HepG2 (cell line): ENCODE measurements around the gene GLRX2. TPM values are rescaled to one million over a fixed set of nuclear protein-coding genes. Genes with fewer than 3 reads are reported as not detected.

Experiments used
- ASH2L ChIP-seq: fragments of 300-600, 200-600 bp; sonication (generic); IDR thresholded peaks from 2 replicates; pipeline ENCODE4 v1.7.0; 2017; ENCODE audit warnings: low read depth, mild to moderate bottlenecking, moderate library complexity, mixed read lengths, low read length; ENCODE audit not compliant: insufficient read length
- DNMT1 ChIP-seq: sonication (generic); formaldehyde crosslinking; IDR thresholded peaks from 2 replicates; pipeline ENCODE4 v1.5.1; 2020; ENCODE audit warnings: mild to moderate bottlenecking, missing genetic modification reagents
- E2F5 ChIP-seq: sonication (generic); formaldehyde crosslinking; conservative IDR thresholded peaks from 2 replicates; pipeline ENCODE4 v1.4.0; 2020; ENCODE audit warnings: missing genetic modification reagents
- EED ChIP-seq: sonication (generic); formaldehyde crosslinking; IDR thresholded peaks from 2 replicates; pipeline ENCODE4 v1.5.0; 2020; ENCODE audit warnings: mild to moderate bottlenecking, missing genetic modification reagents
- GFI1 ChIP-seq: sonication (generic); formaldehyde crosslinking; IDR thresholded peaks from 2 replicates; pipeline ENCODE4 v1.5.0; 2020; ENCODE audit warnings: missing genetic modification reagents, mild to moderate bottlenecking, borderline replicate concordance
- IKZF4 ChIP-seq: sonication (generic); formaldehyde crosslinking; IDR thresholded peaks from 2 replicates; pipeline ENCODE4 v1.5.1; 2020; ENCODE audit warnings: borderline replicate concordance, mild to moderate bottlenecking, low read depth, missing genetic modification reagents; ENCODE audit errors: not compliant biosample characterization
- JARID2 ChIP-seq: sonication (generic); formaldehyde crosslinking; IDR thresholded peaks from 2 replicates; pipeline ENCODE4 v1.8.1; 2023; ENCODE audit warnings: missing genetic modification reagents, inconsistent platforms; ENCODE audit not compliant: insufficient replicate concordance
- MEIS1 ChIP-seq: sonication (generic); formaldehyde crosslinking; IDR thresholded peaks from 2 replicates; pipeline ENCODE4 v1.9.0; 2021; ENCODE audit warnings: mild to moderate bottlenecking, missing genetic modification reagents, moderate library complexity, borderline replicate concordance
- MIXL1 ChIP-seq: IDR thresholded peaks from 2 replicates; pipeline ENCODE4 v1.6.1; 2016
- MXI1 ChIP-seq: IDR thresholded peaks from 3 replicates; pipeline ENCODE4 v1.6.1; 2012; ENCODE audit warnings: low read depth, low read length, inconsistent platforms, borderline replicate concordance
- NFYB ChIP-seq: sonication (generic); formaldehyde crosslinking; IDR thresholded peaks from 2 replicates; pipeline ENCODE4 v1.4.0; 2020; ENCODE audit warnings: missing genetic modification reagents
- PCBP1 ChIP-seq: fragments of 200-400 bp; formaldehyde crosslinking; IDR thresholded peaks from 2 replicates; pipeline ENCODE4 v1.6.1; 2017; ENCODE audit warnings: mild to moderate bottlenecking, low read depth, low read length, borderline replicate concordance
- RBFOX2 ChIP-seq: fragments of 200-400 bp; formaldehyde crosslinking; IDR thresholded peaks from 2 replicates; pipeline ENCODE4 v1.6.1; 2017; ENCODE audit warnings: low read depth, mild to moderate bottlenecking, low read length
- SNAPC5 ChIP-seq: sonication (generic); formaldehyde crosslinking; IDR thresholded peaks from 2 replicates; pipeline ENCODE4 v1.8.1; 2023; ENCODE audit warnings: mild to moderate bottlenecking, missing genetic modification reagents, borderline replicate concordance
- TBX3 ChIP-seq: fragments of 450-650 bp; IDR thresholded peaks from 2 replicates; pipeline ENCODE4 v1.6.1; 2017; ENCODE audit warnings: antibody characterized with exemption, mild to moderate bottlenecking, inconsistent platforms, borderline replicate concordance
- ZBTB20 ChIP-seq: sonication (generic); formaldehyde crosslinking; IDR thresholded peaks from 2 replicates; pipeline ENCODE4 v1.8.1; 2023; ENCODE audit warnings: missing genetic modification reagents, low read depth, mild to moderate bottlenecking, borderline replicate concordance
- ZFYVE20 ChIP-seq: sonication (generic); formaldehyde crosslinking; IDR thresholded peaks from 2 replicates; pipeline ENCODE4 v1.8.0; 2023; ENCODE audit warnings: low read depth, mild to moderate bottlenecking, moderate library complexity, missing genetic modification reagents, borderline replicate concordance
- ZNF605 ChIP-seq: sonication (generic); formaldehyde crosslinking; IDR thresholded peaks from 2 replicates; pipeline ENCODE4 v1.8.0; 2022; ENCODE audit warnings: mild to moderate bottlenecking, missing genetic modification reagents
- polyA plus RNA-seq, 8 experiments: library from polyadenylated mRNA; depleted of rRNA in 3 of 8; stranded (reverse) in 7 of 8; unstranded in 1 of 8; fragments of >200 nt; fragmentation: Illumina TruSeq in 4 of 8; extraction: Trizol in 4 of 8; gene quantifications; 2 replicates each; pipeline versions ENCODE4 v1.2.1 to v1.2.3, GENCODE V29; 2011 to 2016; ENCODE audit warnings: low read depth in 4 of 8, missing spikeins in 1 of 8, mixed read lengths in 1 of 8; ENCODE audit not compliant: insufficient read depth in 1 of 8
- total RNA-seq, 5 experiments: library from RNA; depleted of rRNA; stranded (reverse); fragments of >200 nt; fragmentation: Illumina TruSeq; extraction: Trizol; gene quantifications; 2 replicates each; pipeline ENCODE4 v1.2.3, GENCODE V29; 2016; ENCODE audit warnings: low read depth in 1 of 5
- TF ChIP-seq, protein P1 (sequence below): IDR thresholded peaks from 2 replicates; pipeline ENCODE4 v1.6.1; 2016; ENCODE audit warnings: missing compliant biosample characterization, missing genetic modification reagents, borderline replicate concordance
- TF ChIP-seq, protein P2 (sequence below): sonication (generic); formaldehyde crosslinking; IDR thresholded peaks from 2 replicates; pipeline ENCODE4 v1.5.0; 2020; ENCODE audit warnings: missing genetic modification reagents
- TF ChIP-seq, protein P3 (sequence below): IDR thresholded peaks from 2 replicates; pipeline ENCODE4 v1.6.1; 2016; ENCODE audit warnings: mild to moderate bottlenecking, missing biosample characterization, missing genetic modification reagents

The GLRX2 gene
- total and polyA plus RNA-seq, 2 of the 13 experiments (the other 11 are each of a cell fraction or from before 2014, with no cell fraction given): 11.9 to 39.0 TPM

DNA sequence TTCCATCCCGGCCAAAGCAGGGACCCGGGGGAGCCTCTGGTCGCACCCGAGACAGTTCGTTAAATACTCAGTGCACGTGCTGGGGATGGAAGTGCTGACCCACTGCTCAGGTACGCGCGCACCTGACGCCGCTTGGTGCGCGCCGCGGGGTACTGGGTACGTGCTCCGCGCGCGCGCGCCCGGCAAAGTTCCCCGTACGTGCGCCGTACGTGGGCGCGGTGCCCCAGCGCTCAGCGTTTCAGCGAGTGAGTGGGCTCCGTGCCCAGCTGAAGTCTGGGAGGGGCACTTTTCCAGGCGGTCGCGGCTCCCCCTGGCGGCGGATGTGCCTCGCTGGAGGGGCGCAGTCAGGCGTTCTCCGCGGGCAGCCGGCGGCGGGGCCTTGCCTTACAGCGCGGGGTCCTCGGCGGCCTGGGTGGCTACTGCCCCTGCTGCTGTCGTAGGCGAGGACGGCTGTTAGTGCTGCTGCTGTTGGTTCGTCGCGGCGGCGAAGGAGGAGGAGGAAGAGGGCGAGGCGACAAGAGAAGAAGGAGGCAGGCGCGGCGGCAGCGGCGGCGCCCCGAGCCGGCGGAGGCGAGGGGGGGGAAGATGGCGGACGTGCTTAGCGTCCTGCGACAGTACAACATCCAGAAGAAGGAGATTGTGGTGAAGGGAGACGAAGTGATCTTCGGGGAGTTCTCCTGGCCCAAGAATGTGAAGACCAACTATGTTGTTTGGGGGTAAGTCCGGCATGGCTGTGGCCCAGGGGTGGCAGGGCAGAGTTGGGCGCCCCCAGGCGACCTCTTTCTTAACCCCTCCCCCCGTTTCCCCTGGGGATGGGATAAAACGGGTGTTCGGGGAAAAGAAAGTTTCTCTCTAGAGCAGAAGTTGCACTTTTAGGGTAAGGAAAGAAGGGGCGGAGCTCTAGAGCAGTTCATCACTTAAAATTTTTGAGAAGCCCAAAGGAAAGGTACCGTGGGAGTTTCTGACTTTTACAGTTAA lies 16.7 kb upstream of the GLRX2 start, which contains the start of gene CDC73 (continued):
- TF ChIP-seq SNAPC5 (CRISPR knock-in tag): no peak; the same call in 1 of the 2 replicates
- TF ChIP-seq TBX3: peak; percentile 57; the same call in 1 of the 2 replicates
- TF ChIP-seq MEIS1 (CRISPR knock-in tag): peak; percentile 92; the same call in 1 of the 2 replicates
- peak; percentile 75; the same call in 2 of the 3 replicates for TF ChIP-seq MXI1
- peak; percentile 99 for TF ChIP-seq ASH2L
- peak; percentile 96; the same call in 1 of the 2 replicates for TF ChIP-seq EED (CRISPR knock-in tag)
- peak; percentile 87 for TF ChIP-seq ZBTB20 (CRISPR knock-in tag)
- no peak for TF ChIP-seq PCBP1
- TF ChIP-seq MIXL1 (CRISPR knock-in tag): peak; percentile 86
- no peak for TF ChIP-seq E2F5 (CRISPR knock-in tag)
- peak; percentile 59 for TF ChIP-seq NFYB (CRISPR knock-in tag)
- TF ChIP-seq, protein P1, sequence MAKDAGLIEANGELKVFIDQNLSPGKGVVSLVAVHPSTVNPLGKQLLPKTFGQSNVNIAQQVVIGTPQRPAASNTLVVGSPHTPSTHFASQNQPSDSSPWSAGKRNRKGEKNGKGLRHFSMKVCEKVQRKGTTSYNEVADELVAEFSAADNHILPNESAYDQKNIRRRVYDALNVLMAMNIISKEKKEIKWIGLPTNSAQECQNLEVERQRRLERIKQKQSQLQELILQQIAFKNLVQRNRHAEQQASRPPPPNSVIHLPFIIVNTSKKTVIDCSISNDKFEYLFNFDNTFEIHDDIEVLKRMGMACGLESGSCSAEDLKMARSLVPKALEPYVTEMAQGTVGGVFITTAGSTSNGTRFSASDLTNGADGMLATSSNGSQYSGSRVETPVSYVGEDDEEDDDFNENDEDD (CRISPR knock-in tag): peak; percentile 76; the same call in 1 of the 2 replicates
- TF ChIP-seq, protein P2, sequence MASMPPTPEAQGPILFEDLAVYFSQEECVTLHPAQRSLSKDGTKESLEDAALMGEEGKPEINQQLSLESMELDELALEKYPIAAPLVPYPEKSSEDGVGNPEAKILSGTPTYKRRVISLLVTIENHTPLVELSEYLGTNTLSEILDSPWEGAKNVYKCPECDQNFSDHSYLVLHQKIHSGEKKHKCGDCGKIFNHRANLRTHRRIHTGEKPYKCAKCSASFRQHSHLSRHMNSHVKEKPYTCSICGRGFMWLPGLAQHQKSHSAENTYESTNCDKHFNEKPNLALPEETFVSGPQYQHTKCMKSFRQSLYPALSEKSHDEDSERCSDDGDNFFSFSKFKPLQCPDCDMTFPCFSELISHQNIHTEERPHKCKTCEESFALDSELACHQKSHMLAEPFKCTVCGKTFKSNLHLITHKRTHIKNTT (CRISPR knock-in tag): no peak
- no peak; the same call in 1 of the 2 replicates for TF ChIP-seq ZFYVE20
- peak; percentile 86; the same call in 1 of the 2 replicates for TF ChIP-seq GFI1 (CRISPR knock-in tag)
- TF ChIP-seq, protein P3, sequence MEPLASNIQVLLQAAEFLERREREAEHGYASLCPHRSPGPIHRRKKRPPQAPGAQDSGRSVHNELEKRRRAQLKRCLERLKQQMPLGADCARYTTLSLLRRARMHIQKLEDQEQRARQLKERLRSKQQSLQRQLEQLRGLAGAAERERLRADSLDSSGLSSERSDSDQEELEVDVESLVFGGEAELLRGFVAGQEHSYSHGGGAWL (CRISPR knock-in tag): peak; percentile 70
- TF ChIP-seq ZNF605: peak; percentile 94
- peak; percentile 93 for TF ChIP-seq JARID2 (CRISPR knock-in tag)
- peak; percentile 93 for TF ChIP-seq DNMT1
- peak; percentile 60 for TF ChIP-seq IKZF4
- TF ChIP-seq RBFOX2: peak; percentile 96
